HG03378 (cell line): ENCODE results near the gene SPECC1L.

Experiments used
- ATAC-seq: cut with Tn5 transposase; IDR thresholded peaks from one replicate; pipeline ENCODE4 v1.9.1; 2021; ENCODE audit warnings: mild to moderate bottlenecking, moderate library complexity; ENCODE audit not compliant: unreplicated experiment

Gene SPECC1L

DNA sequence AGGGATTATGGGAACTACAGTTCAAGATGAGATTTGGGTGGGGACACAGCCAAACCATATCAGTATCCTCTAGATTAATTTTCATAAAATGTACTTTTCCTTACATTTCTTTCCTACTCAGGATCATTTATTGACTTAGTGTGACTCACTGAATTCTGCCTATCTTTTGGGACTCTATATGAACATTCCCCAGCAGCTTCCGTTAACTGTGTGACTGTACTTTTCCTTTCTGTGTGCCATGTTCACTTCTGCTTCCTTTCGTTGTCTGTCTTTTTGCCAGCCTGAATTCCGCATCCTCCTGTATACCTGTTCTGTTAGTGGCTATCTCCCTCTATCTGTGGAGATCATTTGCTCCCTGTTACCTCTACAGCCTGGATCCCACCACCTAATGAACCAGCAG, 48.8 kb downstream of the SPECC1L start:
- no peak for ATAC-seq

DNA sequence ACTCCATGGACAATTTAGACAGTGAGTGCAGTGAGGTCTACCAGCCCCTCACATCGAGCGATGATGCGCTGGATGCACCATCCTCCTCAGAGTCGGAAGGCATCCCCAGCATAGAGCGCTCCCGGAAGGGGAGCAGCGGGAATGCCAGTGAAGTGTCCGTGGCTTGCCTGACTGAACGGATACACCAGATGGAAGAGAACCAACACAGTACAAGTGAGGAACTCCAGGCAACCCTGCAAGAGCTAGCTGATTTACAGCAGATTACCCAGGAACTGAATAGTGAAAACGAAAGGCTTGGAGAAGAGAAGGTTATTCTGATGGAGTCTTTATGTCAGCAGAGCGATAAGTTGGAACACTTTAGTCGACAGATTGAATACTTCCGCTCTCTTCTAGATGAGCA, 51.4 kb downstream of the SPECC1L start:
- ATAC-seq, result no peak

DNA sequence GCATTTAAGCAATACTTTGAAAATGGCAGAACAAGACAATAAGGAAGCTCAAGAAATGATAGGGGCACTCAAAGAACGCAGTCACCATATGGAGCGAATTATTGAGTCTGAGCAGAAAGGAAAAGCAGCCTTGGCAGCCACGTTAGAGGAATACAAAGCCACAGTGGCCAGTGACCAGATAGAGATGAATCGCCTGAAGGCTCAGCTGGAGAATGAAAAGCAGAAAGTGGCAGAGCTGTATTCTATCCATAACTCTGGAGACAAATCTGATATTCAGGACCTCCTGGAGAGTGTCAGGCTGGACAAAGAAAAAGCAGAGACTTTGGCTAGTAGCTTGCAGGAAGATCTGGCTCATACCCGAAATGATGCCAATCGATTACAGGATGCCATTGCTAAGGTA, 51.9 kb downstream of the SPECC1L start:
- ATAC-seq, result no peak

DNA sequence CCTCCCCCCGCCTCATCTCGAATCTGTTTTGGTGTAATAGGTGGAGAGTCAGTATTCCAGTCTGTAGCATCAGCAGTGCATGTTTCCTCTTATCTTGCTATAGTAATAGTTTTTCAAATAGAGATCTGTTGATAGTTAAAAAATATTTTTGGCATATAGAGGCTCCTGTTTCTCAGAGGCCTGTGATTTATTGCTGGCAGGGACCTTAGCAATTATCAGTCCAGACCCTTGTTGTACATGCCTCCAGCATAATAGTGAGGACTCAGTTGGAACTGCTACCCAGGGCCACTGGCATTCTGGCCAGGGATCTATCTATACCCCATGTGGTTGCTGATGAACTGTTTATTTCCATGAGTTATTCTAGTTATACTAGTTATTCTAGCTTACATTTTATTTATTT, 52.6 kb downstream of the SPECC1L start:
- no peak for ATAC-seq

DNA sequence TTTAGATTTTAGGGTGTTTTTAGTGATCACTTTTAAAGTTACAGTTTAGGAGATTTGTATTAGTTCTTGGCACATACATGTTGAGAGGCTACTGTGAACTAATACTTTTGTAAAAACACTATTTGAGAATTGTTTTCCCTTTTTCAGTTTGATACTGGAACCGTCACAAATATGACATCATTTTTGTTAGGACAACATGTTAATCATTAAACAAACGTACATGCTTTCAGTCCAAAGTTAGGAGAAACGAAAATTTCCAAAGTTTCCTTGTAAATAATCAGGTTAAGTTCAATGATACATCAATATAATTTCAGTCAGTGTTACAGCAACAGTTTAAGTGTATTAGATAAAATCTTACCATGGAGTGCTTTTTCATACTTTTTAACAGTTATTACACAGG, 53.1 kb downstream of the SPECC1L start:
- ATAC-seq, result no peak

DNA sequence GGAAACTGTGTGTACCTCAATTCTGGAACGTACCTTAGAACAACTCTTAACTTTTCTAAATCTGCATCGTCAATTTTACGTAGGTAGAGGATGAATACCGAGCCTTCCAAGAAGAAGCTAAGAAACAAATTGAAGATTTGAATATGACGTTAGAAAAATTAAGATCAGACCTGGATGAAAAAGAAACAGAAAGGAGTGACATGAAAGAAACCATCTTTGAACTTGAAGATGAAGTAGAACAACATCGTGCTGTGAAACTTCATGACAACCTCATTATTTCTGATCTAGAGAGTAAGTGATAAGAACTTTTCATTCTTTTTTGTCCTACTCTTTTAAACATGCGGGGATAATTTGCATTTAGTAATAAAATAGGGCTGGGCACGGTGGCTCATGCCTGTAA, 53.5 kb downstream of the SPECC1L start:
- no peak for ATAC-seq

DNA sequence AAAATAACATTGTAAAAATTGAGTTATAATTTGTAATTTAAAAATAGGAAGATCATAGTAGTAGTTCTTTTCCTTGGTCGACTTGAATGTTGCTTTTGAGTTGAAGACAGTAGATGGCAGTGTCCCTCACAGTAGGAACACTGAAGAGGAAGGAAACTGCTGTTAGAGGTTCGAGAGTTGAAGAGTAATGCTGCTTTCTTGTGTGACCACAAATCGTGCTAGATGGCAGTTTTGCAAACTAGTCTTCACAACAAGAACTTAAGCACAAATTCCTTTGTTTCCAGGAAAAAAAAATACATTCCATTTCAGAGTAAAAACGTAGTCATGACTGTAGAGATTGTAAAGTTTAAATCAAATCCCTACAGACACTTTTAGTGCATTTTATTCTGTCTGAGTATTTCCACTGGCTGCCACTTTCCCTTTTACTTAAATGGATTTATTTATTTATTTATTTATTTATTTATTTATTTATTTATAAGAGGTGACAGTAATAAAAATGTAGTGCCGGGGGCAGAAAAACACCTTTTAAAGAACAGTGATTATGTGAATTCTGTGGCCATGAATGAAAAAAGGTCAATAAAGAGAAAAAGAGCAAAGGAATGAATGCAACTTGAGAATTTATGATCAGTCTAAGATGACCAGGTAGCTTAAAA, 54.6 kb downstream of the SPECC1L start:
- no peak for ATAC-seq

DNA sequence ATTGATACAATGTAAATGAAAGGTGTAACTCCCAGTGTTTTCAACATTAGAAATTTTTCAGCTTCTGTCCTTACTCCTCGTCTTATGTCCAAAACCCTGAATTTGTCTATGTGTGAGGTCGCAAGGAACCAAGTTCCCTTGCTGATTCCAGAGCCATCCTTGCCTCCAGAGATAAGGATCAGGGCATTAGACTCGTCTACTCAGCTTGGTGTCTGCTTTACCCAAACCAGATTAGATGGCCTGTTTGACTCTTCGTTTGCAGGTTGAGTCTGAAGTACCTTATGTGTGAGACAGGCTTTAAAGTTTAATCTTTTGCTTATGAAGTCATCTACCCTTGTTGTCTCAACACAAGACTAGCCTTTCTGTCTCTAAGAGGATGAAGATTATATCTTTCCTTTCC, 55.6 kb downstream of the SPECC1L start:
- no peak for ATAC-seq

DNA sequence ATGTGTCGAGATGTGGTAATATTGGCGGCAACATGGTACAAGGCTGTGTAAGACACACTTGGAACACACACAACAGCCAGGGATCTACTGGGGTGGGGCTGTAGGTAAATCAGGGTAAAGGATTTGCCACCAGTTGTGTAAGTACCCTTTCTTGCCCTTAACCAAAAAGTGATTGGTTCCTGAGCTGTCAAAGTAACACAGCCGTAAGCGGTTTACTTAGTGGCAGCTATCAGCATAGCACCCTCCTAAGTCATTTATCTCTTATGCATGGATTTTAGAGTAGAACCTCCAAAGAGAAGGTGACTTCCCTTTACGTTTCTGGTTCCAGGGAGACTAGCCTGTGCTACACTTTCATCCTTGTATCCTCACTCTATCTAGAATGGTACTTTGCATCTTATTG, 57.2 kb downstream of the SPECC1L start:
- no peak for ATAC-seq

DNA sequence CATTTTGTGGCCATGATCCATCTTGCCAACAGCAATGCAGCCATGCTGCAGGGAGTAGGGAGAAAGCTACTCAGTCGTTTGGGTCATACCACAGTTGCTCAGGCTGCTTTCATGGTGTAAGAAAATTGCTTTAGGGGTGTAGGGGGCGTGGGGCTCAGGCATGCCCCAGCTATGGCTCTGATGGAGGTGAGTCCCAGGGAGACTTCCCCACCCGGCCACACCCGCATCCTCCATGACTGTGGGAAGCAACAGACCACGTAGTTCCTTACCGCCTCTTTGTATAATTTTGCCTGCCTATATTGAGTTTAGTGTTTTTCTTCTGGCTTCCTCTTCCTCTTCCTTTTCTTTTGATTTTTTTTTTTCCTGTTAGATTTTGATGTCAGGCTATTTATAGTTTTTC, 58.8 kb downstream of the SPECC1L start:
- no peak for ATAC-seq

DNA sequence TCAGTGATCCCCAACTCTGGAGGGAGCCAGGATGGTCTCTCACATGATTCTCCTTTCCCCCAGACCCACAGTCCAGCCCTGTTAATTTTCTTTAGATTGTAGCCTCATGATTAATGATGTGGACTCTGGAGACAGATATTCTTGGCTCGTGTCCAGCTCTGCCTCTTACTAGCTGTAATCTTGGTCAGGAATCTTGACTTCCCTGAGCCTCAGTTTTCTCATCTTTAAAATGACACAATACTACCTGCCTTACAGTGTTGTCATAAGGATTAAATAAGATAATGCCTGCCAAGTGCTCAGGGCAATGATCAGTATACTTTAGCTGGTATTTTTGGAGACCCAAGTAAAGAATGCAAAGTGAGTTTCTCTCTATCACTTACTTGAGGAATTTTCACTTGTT, 60.0 kb downstream of the SPECC1L start:
- ATAC-seq, result no peak

DNA sequence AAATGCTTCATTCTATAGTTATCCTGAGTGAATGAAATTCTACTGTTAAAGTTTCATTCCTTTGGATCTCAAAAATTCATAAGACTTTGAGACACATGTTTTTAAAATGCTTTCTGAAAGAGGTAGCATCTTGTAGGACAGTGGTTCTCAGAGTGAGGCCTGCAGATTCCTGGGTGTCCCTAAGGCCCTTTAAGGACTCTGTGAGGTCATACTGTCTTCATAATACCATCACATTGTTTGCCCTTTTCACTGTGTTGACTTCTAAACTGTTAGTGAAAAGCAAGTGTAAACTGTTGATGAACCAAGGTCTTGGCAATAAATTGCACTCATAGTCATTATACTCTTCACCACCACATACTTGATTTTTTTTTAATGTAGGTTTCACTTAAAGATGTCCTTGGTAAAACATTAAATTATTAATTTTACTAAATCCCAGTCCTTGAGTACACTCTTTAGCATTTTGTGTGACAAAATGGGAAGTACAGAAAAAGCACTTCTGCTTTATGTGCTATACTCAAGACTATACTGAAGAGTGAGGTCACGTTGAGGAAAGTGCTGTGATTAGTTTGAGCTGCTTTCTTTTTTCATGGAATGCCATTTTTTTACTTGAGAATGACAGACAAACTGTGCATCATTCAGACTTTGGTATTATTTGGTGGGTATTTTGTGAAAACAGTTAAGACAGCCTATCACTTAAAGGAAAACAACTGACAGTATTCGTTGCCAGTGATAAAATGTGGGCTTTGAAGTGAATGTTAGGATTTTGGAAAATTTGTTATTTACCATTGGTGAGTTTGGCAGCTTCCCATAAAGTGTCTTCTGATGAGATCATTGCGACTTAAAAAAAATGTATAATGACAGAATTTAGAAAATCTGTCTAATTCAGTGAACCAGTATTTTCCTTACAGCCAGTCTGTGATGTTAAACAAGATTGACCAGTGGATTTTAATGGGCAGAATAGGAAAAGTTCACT, 61.1 kb downstream of the SPECC1L start:
- ATAC-seq, result no peak

DNA sequence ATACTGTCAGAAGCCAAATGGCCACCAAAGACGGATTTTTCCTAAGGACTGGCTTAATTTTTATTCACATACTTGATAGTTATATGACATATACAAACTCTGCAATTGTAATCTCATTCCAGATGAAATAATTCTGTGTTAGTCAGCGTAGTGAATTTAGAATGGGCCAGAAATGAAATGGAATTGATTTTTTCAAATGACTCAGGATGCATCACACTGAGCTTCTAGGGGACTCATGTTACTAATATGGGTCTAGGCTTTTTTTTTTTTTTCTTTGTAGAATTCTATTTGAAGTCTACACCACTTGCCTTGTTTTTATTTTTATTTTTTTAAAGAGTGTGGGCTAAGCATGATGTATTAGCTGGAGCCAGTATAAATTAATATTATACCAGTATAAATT, 62.7 kb downstream of the SPECC1L start:
- ATAC-seq, result no peak

DNA sequence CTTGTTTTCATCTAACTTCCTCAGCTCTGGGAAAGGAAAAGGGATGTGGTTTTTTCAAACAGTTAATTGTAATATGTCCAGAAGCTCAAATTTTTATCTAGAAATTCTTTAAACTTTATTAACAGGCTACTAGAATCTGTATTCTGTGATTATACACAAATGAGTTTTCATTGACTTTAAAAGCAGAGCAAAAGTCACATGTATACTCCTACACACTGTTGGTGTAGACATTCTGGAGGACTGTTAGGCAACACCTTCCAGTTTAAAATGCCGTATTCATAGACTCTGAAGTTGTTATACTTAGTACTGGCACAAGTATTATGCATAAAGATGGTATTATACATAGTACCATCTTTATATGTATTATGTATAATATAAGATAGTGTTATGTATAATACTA, 64.9 kb downstream of the SPECC1L start:
- no peak for ATAC-seq

DNA sequence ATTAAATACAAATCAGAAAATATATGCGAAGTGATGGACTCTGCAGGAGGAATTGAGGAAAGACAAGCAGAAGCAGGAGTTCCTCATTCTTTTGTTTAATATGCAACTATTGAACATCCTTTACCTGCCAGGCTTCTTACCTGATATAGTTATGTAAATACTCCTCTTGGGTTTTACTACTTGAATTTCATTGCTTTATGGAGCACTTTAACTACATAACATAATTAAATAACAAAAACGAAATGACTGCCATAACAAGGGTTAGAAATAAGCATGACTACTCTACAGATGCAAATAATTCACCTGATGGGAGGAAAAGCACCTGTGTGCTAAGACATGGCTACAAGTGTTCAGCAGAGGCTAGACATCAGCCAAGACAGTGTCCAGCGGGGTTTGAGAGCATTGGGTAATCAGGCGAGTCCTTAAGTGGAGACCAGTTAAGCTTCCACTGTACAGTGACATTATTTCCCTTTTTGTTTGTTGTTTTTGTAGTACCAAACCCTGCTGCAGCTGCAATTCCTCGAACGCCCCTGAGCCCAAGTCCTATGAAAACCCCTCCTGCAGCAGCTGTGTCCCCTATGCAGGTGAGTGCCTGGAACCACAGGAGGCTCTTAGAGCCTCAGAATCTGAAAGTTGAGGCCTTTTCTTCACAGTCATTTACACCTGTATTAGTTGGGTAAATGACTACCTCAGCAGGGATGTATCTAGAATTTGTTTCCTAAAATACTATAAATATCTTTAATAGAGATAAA, 67.4 kb downstream of the SPECC1L start:
- ATAC-seq, result no peak

DNA sequence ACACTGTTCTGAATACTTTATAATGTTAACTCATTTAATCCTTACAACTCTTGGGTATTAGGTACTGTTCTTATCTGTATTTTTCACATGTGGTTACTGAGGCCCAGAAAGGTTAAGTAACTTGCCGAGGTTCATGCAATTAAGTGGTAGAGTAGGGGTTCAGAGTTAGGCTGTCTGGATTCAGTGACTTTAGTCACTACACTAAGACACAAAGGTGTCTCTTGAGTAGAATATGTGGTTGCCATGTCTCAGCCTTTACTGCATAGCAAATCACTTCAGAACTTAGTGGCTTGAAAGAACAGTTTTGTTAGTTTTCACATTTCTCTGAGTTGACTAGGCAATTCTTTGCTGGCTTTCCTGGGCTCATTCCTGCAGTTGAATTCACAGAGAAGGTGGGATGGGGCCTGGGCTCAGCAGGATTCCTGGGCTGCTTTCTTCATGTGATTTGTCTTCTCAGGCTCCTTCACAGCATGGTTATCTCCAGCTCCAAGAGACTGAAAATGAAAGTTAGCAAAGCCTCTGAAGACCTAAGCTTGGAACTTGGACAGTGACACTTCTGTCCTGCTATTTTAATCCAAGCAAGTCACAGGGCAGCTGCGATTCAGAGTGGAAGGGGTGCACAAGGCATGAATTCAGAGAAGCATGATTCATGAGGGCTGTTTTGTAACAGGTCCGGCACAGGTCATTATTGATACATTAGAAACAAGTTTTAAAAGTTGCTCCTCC, 68.3 kb downstream of the SPECC1L start:
- ATAC-seq, result no peak

DNA sequence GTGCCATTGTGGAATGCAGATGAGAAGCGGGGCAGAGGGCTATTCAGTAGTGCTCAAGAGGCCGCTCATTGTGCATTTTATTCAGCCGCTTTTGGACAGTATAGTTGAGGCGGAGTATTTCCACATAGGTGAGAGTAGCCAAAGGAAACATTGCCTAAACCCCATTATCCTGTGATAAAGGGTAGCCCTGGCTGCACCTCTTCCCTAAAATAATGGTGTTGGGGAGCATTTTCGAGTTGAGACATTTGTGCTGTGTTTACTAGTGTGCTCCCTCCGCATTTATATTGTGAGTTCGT, 68.8 kb downstream of the SPECC1L start:
- ATAC-seq, result no peak

DNA sequence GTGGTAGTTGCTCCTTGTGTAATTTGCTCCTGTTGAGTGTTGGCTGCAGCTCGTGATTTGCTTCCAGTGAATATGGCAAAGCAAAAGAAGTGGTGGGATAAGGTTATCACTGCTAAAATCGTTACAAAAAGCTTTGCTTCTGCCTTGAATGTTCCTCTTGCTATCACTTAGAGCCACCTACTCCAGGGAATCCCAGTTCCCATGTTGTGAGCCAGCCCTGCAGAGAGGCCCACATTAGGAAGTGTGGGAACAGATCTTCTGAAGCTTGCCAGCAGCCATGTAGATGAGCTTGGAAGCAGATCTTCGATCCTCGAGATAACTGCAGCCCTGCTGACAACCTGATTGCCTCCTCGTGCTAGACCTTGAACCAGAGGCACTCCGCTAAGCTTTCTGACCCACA, 71.0 kb downstream of the SPECC1L start:
- no peak for ATAC-seq

DNA sequence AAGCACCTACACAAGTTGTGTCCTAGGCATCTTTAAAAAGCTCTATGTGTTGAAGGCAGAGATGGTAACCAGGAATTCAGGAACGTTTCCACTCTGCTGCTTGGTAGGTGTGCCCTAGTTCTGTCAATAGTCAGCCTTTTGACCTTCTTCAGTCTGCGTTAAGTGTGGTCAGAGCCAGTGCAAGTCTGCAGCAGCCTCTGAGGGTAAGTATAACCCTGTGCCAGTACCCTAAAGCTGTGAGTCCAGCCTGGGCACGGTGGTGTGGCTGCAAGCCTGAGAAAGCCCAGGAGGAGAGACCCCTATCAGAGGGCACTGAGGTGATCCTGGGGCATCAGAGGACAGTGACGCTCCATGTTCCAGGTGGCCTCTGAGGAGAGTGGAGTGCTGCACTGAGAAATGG, 80.0 kb downstream of the SPECC1L start:
- ATAC-seq, result no peak

DNA sequence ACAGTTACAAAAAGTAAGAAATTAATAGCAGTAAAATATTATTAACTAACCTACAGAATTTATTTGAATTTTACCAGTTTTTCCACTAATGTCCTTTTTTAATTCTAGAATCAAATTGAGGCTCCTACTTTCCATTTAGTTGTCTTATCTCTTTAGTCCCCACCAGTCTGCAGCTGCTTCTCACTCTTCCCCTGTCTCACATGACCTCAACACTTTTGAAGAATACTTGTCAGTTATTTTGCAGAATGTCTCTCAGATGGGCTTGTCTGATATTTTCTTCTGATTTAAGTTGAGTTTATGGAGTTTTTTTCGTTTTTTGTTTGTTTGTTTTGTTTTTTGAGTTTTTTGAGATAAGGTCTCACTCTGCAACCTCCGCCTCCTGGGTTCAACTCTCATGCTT, 82.5 kb downstream of the SPECC1L start:
- ATAC-seq, result no peak

DNA sequence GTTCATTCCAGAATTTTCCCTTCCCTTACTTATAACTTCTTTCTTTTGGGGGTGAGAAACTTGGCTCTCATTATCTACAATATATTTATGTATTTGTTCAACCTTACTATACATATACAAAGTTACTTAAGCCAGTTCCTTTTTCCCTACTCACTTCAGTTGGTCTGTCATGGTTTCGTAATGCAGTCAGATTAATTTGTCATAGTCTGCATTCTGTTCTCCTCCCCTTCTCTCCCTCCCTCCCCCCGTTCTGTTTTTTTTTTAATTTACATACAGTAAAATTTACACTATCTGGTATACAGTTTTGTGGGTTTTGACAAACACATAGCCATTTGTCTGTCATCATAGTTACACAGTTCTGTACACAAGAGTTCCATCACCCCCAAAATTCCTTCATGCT, 84.9 kb downstream of the SPECC1L start:
- no peak for ATAC-seq
